ENCODE results near the gene SH3TC1. TPM values are rescaled to one million over a fixed set of nuclear protein-coding genes. Genes with fewer than 3 reads are reported as not detected.

The SH3TC1 gene
- total and polyA plus RNA-seq, 2 of the 8 experiments (the other 6 are each of a cell fraction or from before 2014, with no cell fraction given), result 0.15 TPM; not detected in 1

- Histone ChIP-seq H2BK120ac (replicated peaks; ENCODE audit: low read depth, low read length) (no peak overlapping the region), H2BK12ac (ENCODE audit: low read depth, low read length) (no peak overlapping the region), H3K27me3 (replicated peaks in 1 of 4; ENCODE audit: control insufficient read depth in 3 of 4, extremely low read depth in 1 of 4, insufficient read depth in 3 of 4, low read length in 3 of 4) (no peaks in the 10 kb centered on the region), H2BK5ac (ENCODE audit: low read depth, low read length) (no peak overlapping the region), H3K79me1 (ENCODE audit: low read depth, low read length) (no peaks in the 10 kb centered on the region), H3K23me2 (ENCODE audit: low read depth, low read length) (0 out of 2 replicates have a peak, but pooled peaks cover 2% of the 10 kb centered on the region), H3K9me3 (ENCODE audit: insufficient read depth in 2 of 2, low read depth in 1 of 2, low read length in 1 of 2) (no peaks in the 10 kb centered on the region), H2BK20ac (ENCODE audit: low read length) (no peak overlapping the region), H3K9ac (replicated peaks in 1 of 4; ENCODE audit: extremely low read depth in 1 of 4, low read depth in 3 of 4, low read length in 3 of 4) (no peak overlapping the region), H2AK5ac (ENCODE audit: low read depth, low read length) (no peak overlapping the region), H3K27ac (ENCODE audit: low read depth, low read length) (no peak overlapping the region), H3K36me3 (ENCODE audit: control insufficient read depth in 2 of 4, insufficient read depth in 4 of 4, low read length in 3 of 4) (no peaks in the 10 kb centered on the region), H2BK15ac (ENCODE audit: low read length) (no peak overlapping the region), H3K4me2 (ENCODE audit: insufficient read depth in 1 of 2, low read depth in 2 of 2, low read length in 2 of 2) (no peak overlapping the region), H4K91ac (replicated peaks; ENCODE audit: insufficient read length, low read length) (no peak overlapping the region), H3K4ac (replicated peaks; ENCODE audit: insufficient read length, low read depth, low read length) (no peak overlapping the region), H2AFZ (ENCODE audit: low read length) (no peak overlapping the region), H4K5ac (ENCODE audit: insufficient read length, low read depth, low read length) (no peak overlapping the region), H3K14ac (ENCODE audit: insufficient read length) (no peak overlapping the region), H3K23ac (ENCODE audit: insufficient read length) (no peak overlapping the region), H4K8ac (ENCODE audit: extremely low read depth, insufficient read depth, low read length) (no peak overlapping the region), H3K56ac (replicated peaks; ENCODE audit: insufficient read length, low read depth, low read length) (no peak overlapping the region), H3K79me2 (ENCODE audit: control insufficient read depth in 1 of 2, insufficient read depth in 2 of 2, low read length in 2 of 2) (no peaks in the 10 kb centered on the region), H3K4me3 (ENCODE audit: extremely low read depth in 1 of 4, insufficient read depth in 2 of 4, low read depth in 3 of 4, low read length in 4 of 4) (no peak overlapping the region), H3K4me1 (replicated peaks in 1 of 4; ENCODE audit: control insufficient read depth in 3 of 4, insufficient read depth in 4 of 4, low read length in 3 of 4) (no peaks in the 10 kb centered on the region), H4K20me1 (replicated peaks in 1 of 2; ENCODE audit: control insufficient read depth in 1 of 2, insufficient read depth in 2 of 2, low read length in 2 of 2) (peaks cover 0 to 4% of the 10 kb centered on the region in 2 experiments), H3K18ac (ENCODE audit: extremely low read depth, low read length) (no peak overlapping the region)
- FAIRE-seq, result no peak
- WGBS, 2 experiments (ENCODE audit: extremely low coverage in 1 of 2, insufficient coverage in 1 of 2, insufficient read length in 1 of 2, insufficient replicate concordance in 2 of 2, low coverage in 1 of 2, low lambda C conversion rate in 2 of 2, missing lambda C conversion rate in 1 of 2), result 88% methylated on average over 9 of the region's 11 CpGs; no CpG with 5 or more reads in 1 of the 2 experiments
- no peak for DNase-seq (ENCODE audit: low read depth in 1 of 2, low spot score in 2 of 2)
- CTCF ChIA-PET (ENCODE audit: partially characterized antibody), result interaction anchor here (0.9 to 7.2 kb wide), 8 partner anchors 10 to 225 kb away, joined by 3 to 68 read pairs (median 14); partner anchors contain the start of gene ABLIM2
- POLR2A ChIA-PET (ENCODE audit: partially characterized antibody), result no interaction called here
- no peak for TF ChIP-seq CBX8 (IDR thresholded peaks at IDR 0.05; ENCODE audit: borderline replicate concordance, low read depth, low read length)
- no peak for TF ChIP-seq SIRT6 (IDR thresholded peaks at IDR 0.05; ENCODE audit: low read length)
- TF ChIP-seq GABPA (IDR thresholded peaks at IDR 0.05; ENCODE audit: borderline replicate concordance, insufficient read depth, low read length), result no peak
- no peak for TF ChIP-seq HDAC2 (IDR thresholded peaks at IDR 0.05; ENCODE audit: borderline replicate concordance in 1 of 2, low read depth in 2 of 2, low read length in 2 of 2)
- no peak for TF ChIP-seq SRF (IDR thresholded peaks at IDR 0.05; ENCODE audit: low read depth, low read length)
- no peak for TF ChIP-seq EGR1 (IDR thresholded peaks at IDR 0.05; ENCODE audit: borderline replicate concordance, low read depth, low read length)
- no peak for TF ChIP-seq FOSL1 (IDR thresholded peaks at IDR 0.05; ENCODE audit: insufficient read depth, low read depth, low read length)
- TF ChIP-seq TEAD4 (IDR thresholded peaks at IDR 0.05; ENCODE audit: low read depth, low read length), result no peak
- TF ChIP-seq NANOG (IDR thresholded peaks at IDR 0.05; ENCODE audit: insufficient read depth, low read depth, low read length, poor library complexity, severe bottlenecking), result no peak
- no peak for TF ChIP-seq JUN (IDR thresholded peaks at IDR 0.05; ENCODE audit: low read depth, low read length)
- TF ChIP-seq CTBP2 (IDR thresholded peaks at IDR 0.05; ENCODE audit: borderline replicate concordance, insufficient read depth, insufficient read length, low read length), result no peak
Measured at GRCh38 chr4:8177956-8178355, 21.1 kb upstream of the SH3TC1 start.
